Measurements from ENCODE around the gene STIM1.

- TF ChIP-seq CTCF (IDR thresholded peaks at IDR 0.05; ENCODE audit: borderline replicate concordance, extremely low read depth, low read length, poor library complexity, severe bottlenecking) (no peak), EZH2 (IDR thresholded peaks at IDR 0.05; ENCODE audit: borderline replicate concordance, low read depth, low read length, severe bottlenecking) (no peak)
Observed at GRCh38 chr11:3955299-3955665, 99.8 kb downstream of the STIM1 start.

Measured in DND-41 (cell line).